HS-5 (cell line): ENCODE measurements around the gene MAN2B1.
A peak's percentile ranks its signal among the peaks of the same experiment; 100 is the strongest.

Experiments used
- DNase-seq: peaks from one replicate; pipeline ENCODE4 v3.0.0-alpha.2; 2012; ENCODE audit warnings: low read depth

The MAN2B1 gene

GRCh38 chr19:12617646-12618045 lies 48.9 kb downstream of the MAN2B1 start:
- DNase-seq = no peak

GRCh38 chr19:12611361-12611699 lies 55.2 kb downstream of the MAN2B1 start:
- DNase-seq = peak; percentile 36

- peak; percentile 87 for DNase-seq
Observed at GRCh38 chr19:12610540-12611360, 55.8 kb downstream of the MAN2B1 start, which contains the start of the genes ZNF490 and ZNF791. TSS of gene ZNF490 (minus strand) at chr19:12610813. CDS start at chr19:12610680, 133 bp downstream. TSS of gene ZNF791 (plus strand) at chr19:12610920. CDS start at chr19:12611080, 160 bp downstream.

DNA sequence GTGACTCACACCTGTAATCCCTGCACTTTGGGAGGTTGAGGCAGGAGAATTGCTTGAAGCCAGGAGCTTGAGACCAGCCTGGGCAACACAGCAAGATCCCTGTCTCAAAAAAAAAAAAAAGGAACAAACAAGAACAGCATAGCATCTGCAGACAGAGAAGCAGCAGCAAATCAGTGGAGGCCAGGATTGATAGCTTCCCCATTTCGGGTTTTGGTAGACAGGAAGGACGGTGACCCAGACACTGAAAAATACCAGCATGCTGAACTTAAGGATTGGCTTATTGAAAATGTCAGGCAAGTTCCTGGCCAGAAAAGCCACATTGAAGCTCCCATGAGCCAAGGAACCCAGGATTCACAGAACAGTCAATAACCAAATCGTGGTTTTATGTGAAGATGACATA lies 58.9 kb downstream of the MAN2B1 start:
- no peak for DNase-seq

DNA sequence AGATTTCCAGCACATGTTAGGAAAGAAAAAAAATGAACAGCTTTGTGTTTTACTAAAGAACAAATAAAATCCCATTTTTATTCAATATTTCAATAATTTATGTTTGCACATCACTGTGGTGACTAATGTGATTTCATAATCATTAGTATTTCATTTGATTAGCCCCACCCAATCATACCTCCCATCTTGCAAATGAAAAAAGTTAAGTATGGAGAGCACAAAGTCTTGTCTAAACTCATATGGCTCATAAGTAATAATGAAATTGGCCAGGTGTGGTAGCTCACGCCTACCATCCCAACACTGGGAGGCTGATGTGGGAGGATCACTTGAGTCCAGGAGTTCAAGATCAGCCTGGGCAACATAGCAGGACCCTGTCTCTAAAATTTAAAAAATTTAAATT lies 59.7 kb downstream of the MAN2B1 start:
- no peak for DNase-seq

- DNase-seq = no peak
Observed at GRCh38 chr19:12603714-12604113, 62.8 kb downstream of the MAN2B1 start.

DNA sequence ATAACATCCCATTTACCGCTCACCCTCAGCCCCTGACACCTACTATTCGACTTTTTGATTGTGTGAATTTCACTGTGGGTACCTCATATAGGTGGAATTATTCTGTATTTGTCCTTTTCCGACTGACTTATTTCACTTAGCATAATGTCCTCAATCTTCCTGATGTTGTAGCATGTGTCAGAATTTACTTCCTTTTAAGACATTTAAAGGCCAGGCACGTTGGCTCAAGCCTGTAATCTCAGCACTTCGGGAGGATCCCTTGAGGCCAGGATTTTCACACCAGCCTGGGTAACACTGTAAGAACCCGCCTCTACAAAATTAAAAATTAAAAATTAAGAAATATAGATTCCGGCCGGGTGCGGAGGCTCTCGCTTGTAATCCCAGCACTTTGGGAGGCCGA lies 68.9 kb downstream of the MAN2B1 start:
- no peak for DNase-seq

GRCh38 chr19:12596927-12597548 lies 69.5 kb downstream of the MAN2B1 start:
- no peak for DNase-seq
